CD4-positive, alpha-beta T cell treated with Interleukin-15 for 4 hours (primary cell): Measurements from ENCODE around the gene MLIP.
"Not testable (repeated sequence)": the region's sequence is repeated elsewhere in the genome, so short reads cannot be mapped to it uniquely, and the experiment has no call there.

Source experiments
- DNase-seq: peaks from one replicate; pipeline ENCODE4 v3.0.0-alpha.2; 2020; ENCODE audit warnings: low spot score

The MLIP gene

GRCh38 chr6:54111341-54112045, at the start of gene MLIP:
TSS of gene MLIP (plus strand) at chr6:54111443. CDS start at chr6:54111480, 37 bp downstream.
- DNase-seq: no peak

GRCh38 chr6:54063228-54063539, 48.1 kb upstream of the MLIP start:
- DNase-seq: no peak

- no peak for DNase-seq
Measured at GRCh38 chr6:54068694-54069093, 42.5 kb upstream of the MLIP start.

- no peak for DNase-seq
Measured at GRCh38 chr6:54070025-54070424, 41.2 kb upstream of the MLIP start.

GRCh38 chr6:54071821-54072340, 39.4 kb upstream of the MLIP start:
- no peak for DNase-seq

GRCh38 chr6:54072635-54073313, 38.5 kb upstream of the MLIP start:
- no peak for DNase-seq

- no peak for DNase-seq
Measured at GRCh38 chr6:54073487-54073886, 37.8 kb upstream of the MLIP start.

GRCh38 chr6:54074109-54074508, 37.1 kb upstream of the MLIP start:
- DNase-seq: no peak

- no peak for DNase-seq
Measured at GRCh38 chr6:54074578-54075195, 36.6 kb upstream of the MLIP start.

- no peak for DNase-seq
Measured at GRCh38 chr6:54076159-54076789, 35.0 kb upstream of the MLIP start.

GRCh38 chr6:54081499-54081898, 29.7 kb upstream of the MLIP start:
- not testable (repeated sequence) for DNase-seq

GRCh38 chr6:54083287-54083686, 28.0 kb upstream of the MLIP start:
- DNase-seq: no peak

GRCh38 chr6:54084231-54084630, 27.0 kb upstream of the MLIP start:
- no peak for DNase-seq

GRCh38 chr6:54085047-54085446, 26.2 kb upstream of the MLIP start:
- DNase-seq: no peak

- no peak for DNase-seq
Measured at GRCh38 chr6:54085541-54085940, 25.7 kb upstream of the MLIP start.

GRCh38 chr6:54086439-54086838, 24.8 kb upstream of the MLIP start:
- DNase-seq: no peak

- DNase-seq: no peak
Measured at GRCh38 chr6:54087721-54088120, 23.5 kb upstream of the MLIP start.

- no peak for DNase-seq
Measured at GRCh38 chr6:54093326-54093948, 17.8 kb upstream of the MLIP start.

- DNase-seq: no peak
Measured at GRCh38 chr6:54094293-54094692, 16.9 kb upstream of the MLIP start.

GRCh38 chr6:54094786-54095185, 16.5 kb upstream of the MLIP start:
- DNase-seq: no peak

- no peak for DNase-seq
Measured at GRCh38 chr6:54095723-54096122, 15.5 kb upstream of the MLIP start.

- DNase-seq: no peak
Measured at GRCh38 chr6:54096811-54097210, 14.4 kb upstream of the MLIP start.
